ENCODE measurements around the gene PLAGL2.
A peak's percentile ranks its signal among the peaks of the same experiment; 100 is the strongest.

PLAGL2 gene

GRCh38 chr20:32192698-32193097 is 14.8 kb downstream of the PLAGL2 start:
- no peak for DNase-seq (ENCODE audit: low read depth)
- TF ChIP-seq, protein P1, sequence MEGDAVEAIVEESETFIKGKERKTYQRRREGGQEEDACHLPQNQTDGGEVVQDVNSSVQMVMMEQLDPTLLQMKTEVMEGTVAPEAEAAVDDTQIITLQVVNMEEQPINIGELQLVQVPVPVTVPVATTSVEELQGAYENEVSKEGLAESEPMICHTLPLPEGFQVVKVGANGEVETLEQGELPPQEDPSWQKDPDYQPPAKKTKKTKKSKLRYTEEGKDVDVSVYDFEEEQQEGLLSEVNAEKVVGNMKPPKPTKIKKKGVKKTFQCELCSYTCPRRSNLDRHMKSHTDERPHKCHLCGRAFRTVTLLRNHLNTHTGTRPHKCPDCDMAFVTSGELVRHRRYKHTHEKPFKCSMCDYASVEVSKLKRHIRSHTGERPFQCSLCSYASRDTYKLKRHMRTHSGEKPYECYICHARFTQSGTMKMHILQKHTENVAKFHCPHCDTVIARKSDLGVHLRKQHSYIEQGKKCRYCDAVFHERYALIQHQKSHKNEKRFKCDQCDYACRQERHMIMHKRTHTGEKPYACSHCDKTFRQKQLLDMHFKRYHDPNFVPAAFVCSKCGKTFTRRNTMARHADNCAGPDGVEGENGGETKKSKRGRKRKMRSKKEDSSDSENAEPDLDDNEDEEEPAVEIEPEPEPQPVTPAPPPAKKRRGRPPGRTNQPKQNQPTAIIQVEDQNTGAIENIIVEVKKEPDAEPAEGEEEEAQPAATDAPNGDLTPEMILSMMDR (conservative IDR thresholded peaks at IDR 0.05; ENCODE audit: low read depth, low read length), result no peak
- H3K4me3 ChIP-seq (ENCODE audit: low read depth, low read length), result no peak overlapping the region

- DNase-seq (ENCODE audit: low read depth), result peak; percentile 28
- TF ChIP-seq, protein P1 (conservative IDR thresholded peaks at IDR 0.05; ENCODE audit: low read depth, low read length), result no peak
These were observed 15.7 kb downstream of the PLAGL2 start for GRCh38 chr20:32191873-32192272.

DNA sequence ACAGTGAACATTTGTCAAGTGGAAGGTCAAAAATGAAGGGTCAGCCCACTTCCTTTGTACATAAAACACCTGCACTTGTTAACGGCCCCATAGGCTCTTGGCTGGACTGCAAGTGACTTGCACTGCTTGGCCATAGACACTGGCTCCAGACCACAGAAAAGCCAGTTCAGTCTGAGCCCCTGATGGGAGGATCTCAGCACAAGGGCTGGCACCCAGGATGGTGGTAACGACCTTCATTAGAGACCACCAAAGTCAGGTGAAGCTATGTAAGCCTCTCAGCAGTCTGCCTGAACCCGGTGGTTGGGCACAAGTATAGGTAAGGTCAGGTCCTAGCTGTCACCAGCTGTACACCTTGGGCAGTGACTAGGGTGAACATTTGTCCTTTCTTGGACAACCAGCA is 16.1 kb downstream of the PLAGL2 start:
- TF ChIP-seq, protein P1 (conservative IDR thresholded peaks at IDR 0.05; ENCODE audit: low read depth, low read length), result no peak
- DNase-seq (ENCODE audit: low read depth), result no peak

More at GRCh38 chr20:32191873-32192272, 15.7 kb downstream of the PLAGL2 start:
- no peak overlapping the region for H3K4me3 ChIP-seq (ENCODE audit: low read depth, low read length)

DNA sequence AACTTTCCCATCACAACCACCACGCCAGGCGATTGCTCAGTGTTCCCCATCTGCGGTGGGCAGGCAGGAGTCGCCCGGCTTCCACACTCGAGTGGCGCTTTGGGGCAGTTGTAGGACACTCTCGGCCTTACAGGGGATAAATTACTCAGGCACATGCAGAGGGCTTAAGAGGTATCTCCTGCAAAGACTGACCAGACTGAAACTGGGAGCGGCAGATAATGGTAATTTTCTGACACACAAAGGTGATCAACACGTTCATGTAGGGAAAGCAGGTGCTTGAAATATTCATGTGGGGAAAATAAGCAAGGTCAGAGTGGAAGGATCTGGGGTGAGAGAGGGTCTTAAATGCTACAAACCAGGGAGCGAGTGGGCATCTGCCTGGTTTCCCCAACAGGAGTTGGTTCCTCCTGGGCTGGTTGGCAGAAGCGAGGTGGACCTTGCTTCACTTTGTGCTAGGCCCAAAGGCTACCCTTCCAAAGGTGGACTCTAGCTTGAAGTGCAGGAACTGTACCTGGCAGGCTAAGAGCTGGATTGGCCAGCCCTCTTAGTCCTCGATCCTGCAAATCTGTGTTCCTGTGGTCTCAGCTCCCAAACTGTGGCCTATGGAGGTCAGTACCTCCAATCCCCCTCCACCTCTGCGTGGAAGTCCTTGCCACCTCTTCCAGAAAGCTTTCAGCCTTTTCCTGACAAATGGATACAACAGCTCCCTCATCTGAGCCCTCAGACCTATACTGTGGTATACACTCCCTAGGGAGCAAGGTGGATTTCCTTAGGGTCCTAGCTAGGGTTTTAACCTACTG is 16.7 kb downstream of the PLAGL2 start:
- TF ChIP-seq, protein P1 (conservative IDR thresholded peaks at IDR 0.05; ENCODE audit: low read depth, low read length), result no peak
- DNase-seq (ENCODE audit: low read depth), result peak; percentile 23
- peak overlapping the region; percentile 68 for H3K4me3 ChIP-seq (ENCODE audit: low read depth, low read length)

More for the DNA sequence above, 16.1 kb downstream of the PLAGL2 start:
- H3K4me3 ChIP-seq (ENCODE audit: low read depth, low read length), result no peak overlapping the region

DNA sequence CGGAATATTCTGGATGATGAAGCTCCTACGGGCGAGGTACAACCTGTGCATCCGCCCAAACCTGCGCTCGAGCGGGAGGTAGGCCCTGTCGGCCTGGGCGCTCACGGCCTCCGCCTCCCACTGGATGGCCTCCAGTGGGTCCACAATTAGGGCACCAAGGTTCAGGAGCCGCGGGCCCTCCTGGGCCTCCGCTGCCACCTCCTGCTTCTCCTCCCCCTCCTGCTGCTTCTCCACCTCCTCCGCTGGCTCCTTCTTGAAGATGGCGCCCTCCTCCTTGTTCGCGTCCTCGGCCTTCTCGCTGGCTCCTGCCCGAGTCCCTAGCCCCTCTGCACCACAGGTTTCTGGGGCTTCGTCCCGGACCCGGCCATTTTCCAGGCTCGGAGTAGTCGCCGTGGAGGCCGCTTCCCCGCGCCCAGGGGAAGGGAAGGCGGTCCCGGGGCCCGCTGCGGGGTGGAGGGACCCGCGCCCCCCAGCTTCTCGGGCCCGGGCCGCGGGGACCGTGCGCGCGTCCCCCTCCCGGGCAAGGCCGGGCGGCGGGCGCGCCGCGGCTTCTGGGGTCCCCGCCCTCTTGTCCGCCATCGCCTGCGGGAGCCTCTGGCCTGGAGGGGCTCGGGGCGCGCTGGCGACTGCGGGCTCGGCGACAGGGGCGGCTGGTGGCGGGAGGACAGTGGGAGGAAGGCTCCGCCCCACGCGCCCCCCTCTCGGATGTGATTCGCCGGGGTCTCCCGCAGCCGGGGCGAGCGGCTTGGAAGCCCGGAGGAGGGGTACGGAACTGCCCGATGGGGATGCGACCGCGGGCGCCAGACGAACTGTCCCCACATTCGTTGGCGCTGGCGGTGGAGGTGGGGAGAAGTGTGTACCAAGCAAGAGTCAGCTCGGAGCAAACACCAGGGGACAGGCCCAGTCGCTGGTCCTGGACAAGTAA is 17.6 kb downstream of the PLAGL2 start:
- H3K4me3 ChIP-seq (ENCODE audit: low read depth, low read length), result peak overlapping the region; percentile 68
- DNase-seq (ENCODE audit: low read depth), result peak; percentile 40
- TF ChIP-seq, protein P1 (conservative IDR thresholded peaks at IDR 0.05; ENCODE audit: low read depth, low read length), result no peak

- TF ChIP-seq, protein P1 (conservative IDR thresholded peaks at IDR 0.05; ENCODE audit: low read depth, low read length), result no peak
- DNase-seq (ENCODE audit: low read depth), result no peak
- no peak overlapping the region for H3K4me3 ChIP-seq (ENCODE audit: low read depth, low read length)
These were observed 18.5 kb downstream of the PLAGL2 start for GRCh38 chr20:32189123-32189410.
